ENCODE data around the gene GALNT9.
"Not testable (repeated sequence)": the region's sequence is repeated elsewhere in the genome, so short reads cannot be mapped to it uniquely, and the experiment has no call there.

The GALNT9 gene

GRCh38 chr12:132278401-132279183 lies 50.8 kb downstream of the GALNT9 start:
- DNase-seq = no peak

GRCh38 chr12:132277949-132278348 lies 51.4 kb downstream of the GALNT9 start:
- no peak for DNase-seq

GRCh38 chr12:132277374-132277941 lies 51.9 kb downstream of the GALNT9 start:
- no peak for DNase-seq

- no peak for DNase-seq
Measured at GRCh38 chr12:132276827-132277373, 52.5 kb downstream of the GALNT9 start.

GRCh38 chr12:132276066-132276826 lies 53.1 kb downstream of the GALNT9 start:
- DNase-seq = no peak

GRCh38 chr12:132275631-132276030 lies 53.8 kb downstream of the GALNT9 start:
- DNase-seq = no peak

GRCh38 chr12:132275110-132275531 lies 54.3 kb downstream of the GALNT9 start:
- no peak for DNase-seq

- no peak for DNase-seq
Measured at GRCh38 chr12:132273992-132274334, 55.4 kb downstream of the GALNT9 start.

- DNase-seq = no peak
Measured at GRCh38 chr12:132272711-132273110, 56.7 kb downstream of the GALNT9 start.

GRCh38 chr12:132271755-132272092 lies 57.7 kb downstream of the GALNT9 start:
- DNase-seq = no peak

GRCh38 chr12:132270969-132271754 lies 58.2 kb downstream of the GALNT9 start:
- no peak for DNase-seq

GRCh38 chr12:132270516-132270915 lies 58.9 kb downstream of the GALNT9 start:
- no peak for DNase-seq

- DNase-seq = no peak
Measured at GRCh38 chr12:132269271-132269968, 60.0 kb downstream of the GALNT9 start.

- no peak for DNase-seq
Measured at GRCh38 chr12:132268674-132269073, 60.7 kb downstream of the GALNT9 start.

GRCh38 chr12:132267873-132268272 lies 61.5 kb downstream of the GALNT9 start:
- no peak for DNase-seq

- DNase-seq = no peak
Measured at GRCh38 chr12:132266802-132267201, 62.6 kb downstream of the GALNT9 start.

- no peak for DNase-seq
Measured at GRCh38 chr12:132266370-132266769, 63.0 kb downstream of the GALNT9 start.

- DNase-seq = not testable (repeated sequence)
Measured at GRCh38 chr12:132265822-132266221, 63.6 kb downstream of the GALNT9 start.

- no peak for DNase-seq
Measured at GRCh38 chr12:132265056-132265800, 64.2 kb downstream of the GALNT9 start.

GRCh38 chr12:132264086-132265010 lies 65.0 kb downstream of the GALNT9 start:
- no peak for DNase-seq
